Prostate gland (tissue), 2 donors: ENCODE data around the gene TOM1.

ENCODE experiments used
- POLR2AphosphoS5 ChIP-seq: sonication (generic); formaldehyde crosslinking; IDR thresholded peaks from one replicate; pipeline ENCODE4 v1.6.1; 2017; ENCODE audit warnings: antibody characterized with exemption
- TF ChIP-seq, protein P1 (sequence below), 4 experiments: fragments of 200-600 bp in 2 of 4; fragments of 450-650 bp in 2 of 4; sonication (generic) in 2 of 4; IDR thresholded peaks; 1 replicate in 3 of 4; 2 replicates in 1 of 4; pipeline ENCODE4 v1.5.1; 2016 to 2019; ENCODE audit warnings: antibody characterized with exemption in 4 of 4, mild to moderate bottlenecking in 2 of 4, moderate library complexity in 2 of 4

DNA sequence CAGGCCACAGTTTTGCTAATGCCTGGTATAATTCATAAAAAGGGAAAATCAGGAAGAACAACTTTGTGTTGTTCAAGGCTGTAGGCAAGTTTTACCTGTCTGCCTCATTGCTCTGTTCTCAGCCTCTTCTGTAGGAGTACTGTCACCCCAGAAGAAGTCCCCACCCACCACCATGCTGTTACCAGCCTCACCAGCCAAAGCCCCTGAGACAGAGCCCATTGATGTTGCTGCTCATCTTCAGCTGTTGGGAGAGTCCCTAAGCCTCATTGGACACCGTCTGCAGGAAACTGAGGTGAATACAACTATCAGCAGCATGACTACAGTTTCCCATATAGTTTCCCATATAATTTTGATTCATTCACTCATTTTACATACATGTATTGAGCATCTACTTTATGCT lies 11.6 kb upstream of the TOM1 start:
- TF ChIP-seq, protein P1, sequence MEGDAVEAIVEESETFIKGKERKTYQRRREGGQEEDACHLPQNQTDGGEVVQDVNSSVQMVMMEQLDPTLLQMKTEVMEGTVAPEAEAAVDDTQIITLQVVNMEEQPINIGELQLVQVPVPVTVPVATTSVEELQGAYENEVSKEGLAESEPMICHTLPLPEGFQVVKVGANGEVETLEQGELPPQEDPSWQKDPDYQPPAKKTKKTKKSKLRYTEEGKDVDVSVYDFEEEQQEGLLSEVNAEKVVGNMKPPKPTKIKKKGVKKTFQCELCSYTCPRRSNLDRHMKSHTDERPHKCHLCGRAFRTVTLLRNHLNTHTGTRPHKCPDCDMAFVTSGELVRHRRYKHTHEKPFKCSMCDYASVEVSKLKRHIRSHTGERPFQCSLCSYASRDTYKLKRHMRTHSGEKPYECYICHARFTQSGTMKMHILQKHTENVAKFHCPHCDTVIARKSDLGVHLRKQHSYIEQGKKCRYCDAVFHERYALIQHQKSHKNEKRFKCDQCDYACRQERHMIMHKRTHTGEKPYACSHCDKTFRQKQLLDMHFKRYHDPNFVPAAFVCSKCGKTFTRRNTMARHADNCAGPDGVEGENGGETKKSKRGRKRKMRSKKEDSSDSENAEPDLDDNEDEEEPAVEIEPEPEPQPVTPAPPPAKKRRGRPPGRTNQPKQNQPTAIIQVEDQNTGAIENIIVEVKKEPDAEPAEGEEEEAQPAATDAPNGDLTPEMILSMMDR (IDR thresholded peaks at IDR 0.05), result no peak
- no peak for TF ChIP-seq POLR2AphosphoS5
